IMR-90 (cell line): ENCODE data around the gene RNF41. TPM values are rescaled to one million over a fixed set of nuclear protein-coding genes. Genes with fewer than 3 reads are reported as not detected.

ENCODE experiments used
- ATAC-seq: fragments of 200-7000 bp; cut with Tn5 transposase; 2 replicates; pipeline ENCODE4 v1.9.1; 2020; ENCODE audit warnings: low read depth, mild to moderate bottlenecking, moderate library complexity
- BruUV-seq: library from RNA; stranded (reverse); fragments of 400-500 nt; replicated peaks from 2 replicates; lab custom pipeline; 2021; lab: Mats Ljungman, UMichigan
- CTCF ChIA-PET: fragments of 300-600 bp; formaldehyde crosslinking; extraction: SDS; loops from one replicate; lab custom pipeline; 2021; ENCODE audit warnings: antibody characterized with exemption; lab: Yijun Ruan, JAX
- POLR2A ChIA-PET: fragments of 300-600 bp; sonication (Branson Sonifier 250); formaldehyde crosslinking; loops from one replicate; lab custom pipeline; 2022; ENCODE audit warnings: antibody characterized with exemption; ENCODE audit not compliant: unreplicated experiment; lab: Charles Lee
- DNase-seq: peaks from one replicate; pipeline ENCODE4 v3.0.0; 2013
- H2AFZ ChIP-seq: replicated peaks from 2 replicates; pipeline ENCODE3; 2013; ENCODE audit warnings: low read length, mild to moderate bottlenecking; ENCODE audit not compliant: poor library complexity
- H2AK5ac ChIP-seq: 2 replicates; pipeline ENCODE4 v1.6.1; 2013; ENCODE audit warnings: low read depth, low read length, inconsistent platforms
- H2AK9ac ChIP-seq: replicated peaks from 2 replicates; pipeline ENCODE3; 2013; ENCODE audit warnings: mild to moderate bottlenecking, low read depth, low read length, moderate library complexity; ENCODE audit not compliant: poor library complexity
- H2BK120ac ChIP-seq: 2 replicates; pipeline ENCODE4 v1.6.1; 2013; ENCODE audit warnings: low read depth, low read length, inconsistent platforms
- H2BK15ac ChIP-seq: 3 replicates; pipeline ENCODE4 v1.6.1; 2013; ENCODE audit warnings: low read depth, low read length, inconsistent platforms
- H2BK20ac ChIP-seq: 2 replicates; pipeline ENCODE4 v1.6.1; 2013; ENCODE audit warnings: low read depth, mild to moderate bottlenecking, inconsistent platforms, low read length, moderate library complexity
- H2BK5ac ChIP-seq: 2 replicates; pipeline ENCODE4 v1.6.1; 2013; ENCODE audit warnings: mild to moderate bottlenecking, low read depth, low read length, inconsistent platforms; ENCODE audit not compliant: poor library complexity, severe bottlenecking
- H3K14ac ChIP-seq: replicated peaks from 2 replicates; pipeline ENCODE4 v1.6.1; 2013; ENCODE audit warnings: low read depth, low read length, inconsistent platforms
- H3K18ac ChIP-seq: 2 replicates; pipeline ENCODE4 v1.6.1; 2013; ENCODE audit warnings: low read depth, low read length, control low read depth
- H3K23ac ChIP-seq: 2 replicates; pipeline ENCODE4 v1.6.1; 2013; ENCODE audit warnings: low read depth, low read length, inconsistent platforms
- H3K27ac ChIP-seq: 2 replicates; pipeline ENCODE4 v1.5.1; 2013; ENCODE audit warnings: mild to moderate bottlenecking, control low read depth, low read length; ENCODE audit not compliant: insufficient read depth
- H3K27me3 ChIP-seq: 2 replicates; pipeline ENCODE4 v1.6.1; 2013; ENCODE audit warnings: low read length; ENCODE audit not compliant: control insufficient read depth, insufficient read depth
- H3K36me3 ChIP-seq: 2 replicates; pipeline ENCODE4 v1.6.1; 2013; ENCODE audit warnings: low read length, mixed read lengths; ENCODE audit not compliant: control insufficient read depth, insufficient read depth
- H3K4ac ChIP-seq: 2 replicates; pipeline ENCODE4 v1.6.1; 2013; ENCODE audit warnings: low read depth, low read length, inconsistent platforms
- H3K4me1 ChIP-seq: 2 replicates; pipeline ENCODE4 v1.6.1; 2013; ENCODE audit warnings: low read length, mixed read lengths; ENCODE audit not compliant: control insufficient read depth, insufficient read depth
- H3K4me2 ChIP-seq: 2 replicates; pipeline ENCODE4 v1.6.1; 2013; ENCODE audit warnings: low read depth, mild to moderate bottlenecking, control low read depth, low read length, moderate library complexity
- H3K4me3 ChIP-seq: 2 replicates; pipeline ENCODE4 v1.5.1; 2013; ENCODE audit warnings: low read depth, mild to moderate bottlenecking, control low read depth, low read length, moderate library complexity; ENCODE audit not compliant: insufficient read depth
- H3K56ac ChIP-seq: 2 replicates; pipeline ENCODE4 v1.6.1; 2013; ENCODE audit warnings: low read length, inconsistent platforms; ENCODE audit not compliant: insufficient read depth; ENCODE audit errors: extremely low read depth
- H3K79me1 ChIP-seq, 2 experiments: 2 replicates each; pipeline ENCODE4 v1.6.1; 2013; ENCODE audit warnings: low read length in 2 of 2, inconsistent platforms in 1 of 2, low read depth in 1 of 2
- H3K9ac ChIP-seq: 2 replicates; pipeline ENCODE4 v1.6.1; 2013; ENCODE audit warnings: low read depth, low read length, control low read depth
- H3K9me1 ChIP-seq: 2 replicates; pipeline ENCODE4 v1.6.1; 2013; ENCODE audit warnings: low read length, inconsistent platforms; ENCODE audit not compliant: insufficient read depth
- H3K9me3 ChIP-seq: 2 replicates; pipeline ENCODE4 v1.6.1; 2013; ENCODE audit warnings: low read length; ENCODE audit not compliant: control insufficient read depth, insufficient read depth
- H4K20me1 ChIP-seq: 2 replicates; pipeline ENCODE4 v1.6.1; 2013; ENCODE audit warnings: low read length, inconsistent platforms; ENCODE audit not compliant: insufficient read depth
- H4K5ac ChIP-seq: 2 replicates; pipeline ENCODE4 v1.6.1; 2013; ENCODE audit warnings: mild to moderate bottlenecking, low read depth, low read length, control low read depth
- H4K8ac ChIP-seq, 2 experiments: 2 replicates each; pipeline ENCODE4 v1.6.1; 2013; ENCODE audit warnings: low read depth in 2 of 2, low read length in 2 of 2, control low read depth in 1 of 2, inconsistent platforms in 1 of 2
- H4K91ac ChIP-seq: 2 replicates; pipeline ENCODE4 v1.6.1; 2013; ENCODE audit warnings: low read depth, low read length, inconsistent platforms; ENCODE audit not compliant: insufficient read depth
- BHLHE40 ChIP-seq: fragments of 150-350 bp; IDR thresholded peaks from 2 replicates; pipeline ENCODE4 v1.6.1; 2016; ENCODE audit warnings: mild to moderate bottlenecking, low read depth, low read length
- CEBPB ChIP-seq: IDR thresholded peaks from 2 replicates; pipeline ENCODE4 v1.6.1; 2012; ENCODE audit warnings: low read depth, low read length, improper control_type of control experiment
- CHD1 ChIP-seq: IDR thresholded peaks from 2 replicates; pipeline ENCODE4 v1.6.1; 2012; ENCODE audit warnings: low read depth, low read length, improper control_type of control experiment
- CTCF ChIP-seq: conservative IDR thresholded peaks from 2 replicates; pipeline ENCODE4 v1.5.1; 2012; ENCODE audit warnings: mild to moderate bottlenecking, low read depth, low read length, improper control_type of control experiment
- FOS ChIP-seq: fragments of 150-350 bp; IDR thresholded peaks from 2 replicates; pipeline ENCODE4 v1.6.1; 2016; ENCODE audit warnings: low read depth, low read length
- MAFK ChIP-seq: IDR thresholded peaks from 2 replicates; pipeline ENCODE4 v1.6.1; 2012; ENCODE audit warnings: low read depth, low read length, improper control_type of control experiment
- MXI1 ChIP-seq: IDR thresholded peaks from 2 replicates; pipeline ENCODE4 v1.6.1; 2012; ENCODE audit warnings: low read depth, mild to moderate bottlenecking, low read length, moderate library complexity, borderline replicate concordance
- NFE2L2 ChIP-seq: fragments of 150-350 bp; IDR thresholded peaks from 2 replicates; pipeline ENCODE4 v1.6.1; 2016; ENCODE audit warnings: low read depth, mild to moderate bottlenecking, low read length
- POLR2A ChIP-seq: IDR thresholded peaks from 2 replicates; pipeline ENCODE4 v1.6.1; 2012; ENCODE audit warnings: mild to moderate bottlenecking, low read depth, low read length
- RAD21 ChIP-seq: IDR thresholded peaks from 2 replicates; pipeline ENCODE4 v1.6.1; 2012; ENCODE audit warnings: low read length, improper control_type of control experiment
- SMC3 ChIP-seq: fragments of 150-350 bp; IDR thresholded peaks from 2 replicates; pipeline ENCODE4 v1.6.1; 2016; ENCODE audit warnings: low read depth, mild to moderate bottlenecking, antibody characterized with exemption, low read length, moderate library complexity
- USF2 ChIP-seq: fragments of 150-350 bp; IDR thresholded peaks from 2 replicates; pipeline ENCODE4 v1.6.1; 2017; ENCODE audit warnings: mild to moderate bottlenecking, antibody characterized with exemption, low read length, low read depth
- WGBS, 2 experiments: methylation state at CpG; one replicate each; pipeline versions ENCODE4 v1.1.5 to v1.1.7; 2013; ENCODE audit warnings: missing lambda C conversion rate in 2 of 2; ENCODE audit not compliant: insufficient read length in 1 of 2; ENCODE audit errors: extremely low coverage in 2 of 2; 5-methylcytosine and 5-hydroxymethylcytosine counted together
- dilution Hi-C: fragments of 300-500 bp; cut with HindIII; formaldehyde crosslinking; loops from one replicate; pipeline ENCODE4 v1.14.3; 2018; ENCODE audit warnings: low sequenced_read_pairs; ENCODE audit not compliant: unreplicated experiment
- in situ Hi-C: fragments of 300-500 bp; cut with MboI; formaldehyde crosslinking; loops from 3 replicates; pipeline ENCODE4 v1.14.3; 2019; ENCODE audit warnings: low sequenced_read_pairs, inconsistent platforms, mixed read lengths
- intact Hi-C: fragments of 100-400 bp; cut with micrococcal nuclease; formaldehyde crosslinking; loops from 2 replicates; pipeline ENCODE4 v1.10.0; 2022
- polyA plus RNA-seq, 3 experiments: library from polyadenylated mRNA; depleted of rRNA; stranded (reverse); fragments of >200 nt; gene quantifications; 2 replicates each; pipeline ENCODE4 v1.2.3, GENCODE V29; 2012; ENCODE audit warnings: low replicate concordance in 1 of 3
- total RNA-seq: library from RNA; depleted of rRNA; stranded (reverse); fragments of >200 nt; gene quantifications from 2 replicates; pipeline ENCODE4 v1.2.3, GENCODE V29; 2012

RNF41 gene
- total and polyA plus RNA-seq, 2 of the 4 experiments (the other 2 are of a cell fraction), result 112 to 272 TPM

- Histone ChIP-seq H2BK15ac (peak overlapping the region; percentile 1; the same call in 1 of the 3 replicates), H4K8ac (peak overlapping the region; percentile 79 to 94), H3K36me3 (peaks cover 52% of the 10 kb centered on the region), H3K27ac (peak overlapping the region; percentile 90), H2BK20ac (no peak overlapping the region), H4K91ac (peak overlapping the region; percentile 95), H3K18ac (peak overlapping the region; percentile 81), H3K4me1 (peaks cover 15% of the 10 kb centered on the region), H4K20me1 (peaks cover 57% of the 10 kb centered on the region), H3K9ac (peak overlapping the region; percentile 100), H3K27me3 (no peaks in the 10 kb centered on the region), H2BK5ac (peak overlapping the region; percentile 91), H3K4me2 (peak overlapping the region; percentile 98), H2AK5ac (peak overlapping the region; percentile 95), H3K4me3 (peak overlapping the region; percentile 73), H4K5ac (peak overlapping the region; percentile 85), H3K56ac (peak overlapping the region; percentile 99), H3K14ac (peak overlapping the region; percentile 98), H3K23ac (peak overlapping the region; percentile 99), H3K9me3 (no peaks in the 10 kb centered on the region), H3K4ac (peak overlapping the region; percentile 97), H2AK9ac (peak overlapping the region; percentile 99), H3K9me1 (peaks cover 3% of the 10 kb centered on the region; the same call in 1 of the 2 replicates), H3K79me1 (peaks cover 14 to 65% of the 10 kb centered on the region in 2 experiments), H2BK120ac (peak overlapping the region; percentile 54), H2AFZ (no peak overlapping the region)
- BruUV-seq, result no TSS peak
- WGBS, 2 experiments, result 0% methylated on average over 3 of the region's 6 CpGs; no CpG with 5 or more reads in 1 of the 2 experiments
- ATAC-seq (peak; percentile 47), DNase-seq (peak; percentile 58)
- no peak for TF ChIP-seq SMC3
- no peak for TF ChIP-seq MAFK
- TF ChIP-seq USF2, result no peak
- no peak for TF ChIP-seq MXI1
- no peak for TF ChIP-seq RAD21
- TF ChIP-seq CHD1, result no peak
- no peak for TF ChIP-seq FOS
- no peak for TF ChIP-seq NFE2L2
- no peak for TF ChIP-seq BHLHE40
- TF ChIP-seq POLR2A, result no peak
- TF ChIP-seq CTCF, result no peak
- no peak for TF ChIP-seq CEBPB
- ChIA-PET CTCF (no interaction called here), POLR2A (interaction anchor here (1.6 kb wide), 1 partner anchor 31 kb away, joined by 8 read pairs; the partner anchor contains the start of gene ESYT1)
- intact Hi-C loops, result loop anchor here (2.0 kb wide), 3 partner anchors 32 to 62 kb away; partner anchors contain the start of genes RNF41 and ZC3H10
- in situ Hi-C loops, result no loop called here
- dilution Hi-C loops, result no loop called here
Observed at GRCh38 chr12:56158926-56159461, 62.7 kb downstream of the RNF41 start.
